Left lobe of liver (tissue), 1 donor: ENCODE data around the gene HDAC2. TPM values are rescaled to one million over a fixed set of nuclear protein-coding genes. Genes with fewer than 3 reads are reported as not detected.

Source experiments
- total RNA-seq: library from RNA; stranded (reverse); gene quantifications from one replicate; pipeline ENCODE4 v1.2.1, GENCODE V29; 2021
- donor health status: DM: no; HTN: yes; CAD: no.

Gene HDAC2
- total RNA-seq, 1 donor from 2014 or later: 16.3 TPM

Other genes with a start within 250 kb of the HDAC2 start
- 8.1 TPM for gene MARCKS, start 113.8 kb downstream of the HDAC2 start, total RNA-seq